ENCODE measurements around the gene KRT75. TPM values are rescaled to one million over a fixed set of nuclear protein-coding genes. Genes with fewer than 3 reads are reported as not detected.

The KRT75 gene
- total and polyA plus RNA-seq, 10 donors, result not detected

DNA sequence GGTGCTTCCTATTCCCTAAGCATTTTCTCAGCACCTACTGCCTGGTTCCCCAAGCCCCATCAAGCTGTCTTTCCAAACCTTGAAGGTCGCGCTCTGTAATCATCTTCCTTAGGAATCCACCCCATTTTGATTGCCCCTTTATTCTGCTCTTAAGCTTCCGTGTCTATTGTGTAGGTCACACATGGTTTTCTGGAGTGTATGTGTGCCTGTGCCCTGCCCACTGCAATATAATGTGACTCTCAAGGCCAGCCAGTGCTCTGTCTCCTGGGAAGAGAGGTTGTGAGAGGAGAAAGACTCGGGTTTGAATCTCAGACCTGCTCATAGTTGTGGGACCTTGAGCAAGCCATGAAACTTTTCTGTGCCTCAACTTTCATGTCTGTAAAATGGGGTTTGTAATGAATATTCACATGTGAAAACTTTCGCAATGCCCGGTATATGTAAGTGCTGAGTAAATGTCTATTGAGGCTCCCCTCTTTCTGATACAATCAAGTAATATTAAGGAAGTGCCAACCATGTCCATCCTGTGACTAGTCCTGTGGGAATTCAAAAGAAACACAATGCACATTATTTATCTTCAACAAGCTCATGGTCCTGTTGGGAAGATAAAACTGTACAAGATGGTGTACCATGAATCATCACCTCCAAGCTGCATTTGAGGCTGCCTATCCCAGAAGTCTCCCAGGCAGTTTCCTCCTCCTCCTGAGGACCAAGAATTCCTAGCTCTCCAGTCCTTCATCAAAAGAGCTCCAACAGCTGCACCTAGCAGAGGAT is 774 bp upstream of the KRT75 start:
- H3K4me1 ChIP-seq, result no peaks in the 10 kb centered on the region
- intact Hi-C loops (cut with DNase I; ENCODE audit: low total_unique reads), result no loop called here
- TF ChIP-seq, protein P1, sequence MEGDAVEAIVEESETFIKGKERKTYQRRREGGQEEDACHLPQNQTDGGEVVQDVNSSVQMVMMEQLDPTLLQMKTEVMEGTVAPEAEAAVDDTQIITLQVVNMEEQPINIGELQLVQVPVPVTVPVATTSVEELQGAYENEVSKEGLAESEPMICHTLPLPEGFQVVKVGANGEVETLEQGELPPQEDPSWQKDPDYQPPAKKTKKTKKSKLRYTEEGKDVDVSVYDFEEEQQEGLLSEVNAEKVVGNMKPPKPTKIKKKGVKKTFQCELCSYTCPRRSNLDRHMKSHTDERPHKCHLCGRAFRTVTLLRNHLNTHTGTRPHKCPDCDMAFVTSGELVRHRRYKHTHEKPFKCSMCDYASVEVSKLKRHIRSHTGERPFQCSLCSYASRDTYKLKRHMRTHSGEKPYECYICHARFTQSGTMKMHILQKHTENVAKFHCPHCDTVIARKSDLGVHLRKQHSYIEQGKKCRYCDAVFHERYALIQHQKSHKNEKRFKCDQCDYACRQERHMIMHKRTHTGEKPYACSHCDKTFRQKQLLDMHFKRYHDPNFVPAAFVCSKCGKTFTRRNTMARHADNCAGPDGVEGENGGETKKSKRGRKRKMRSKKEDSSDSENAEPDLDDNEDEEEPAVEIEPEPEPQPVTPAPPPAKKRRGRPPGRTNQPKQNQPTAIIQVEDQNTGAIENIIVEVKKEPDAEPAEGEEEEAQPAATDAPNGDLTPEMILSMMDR (IDR thresholded peaks at IDR 0.05 in 8 of 11, conservative IDR thresholded peaks at IDR 0.05 in 3 of 11), result no peak
- no peak for TF ChIP-seq POLR2A (IDR thresholded peaks at IDR 0.05)
- no peak for TF ChIP-seq POLR2AphosphoS5 (IDR thresholded peaks at IDR 0.05)
- H3K4me3 ChIP-seq, result no peak overlapping the region
- H3K9me3 ChIP-seq, result no peaks in the 10 kb centered on the region
- H3K36me3 ChIP-seq, result no peaks in the 10 kb centered on the region
- H3K27ac ChIP-seq, result no peak overlapping the region
- H3K27me3 ChIP-seq (replicated peaks in 1 of 7), result peaks cover 0 to 49% (median 0%) of the 10 kb centered on the region in 7 donors
- no peak for DNase-seq
- 89 to 94% (median 91%) methylated on average over 6 of the region's 6 CpGs for WGBS, 5 donors

DNA sequence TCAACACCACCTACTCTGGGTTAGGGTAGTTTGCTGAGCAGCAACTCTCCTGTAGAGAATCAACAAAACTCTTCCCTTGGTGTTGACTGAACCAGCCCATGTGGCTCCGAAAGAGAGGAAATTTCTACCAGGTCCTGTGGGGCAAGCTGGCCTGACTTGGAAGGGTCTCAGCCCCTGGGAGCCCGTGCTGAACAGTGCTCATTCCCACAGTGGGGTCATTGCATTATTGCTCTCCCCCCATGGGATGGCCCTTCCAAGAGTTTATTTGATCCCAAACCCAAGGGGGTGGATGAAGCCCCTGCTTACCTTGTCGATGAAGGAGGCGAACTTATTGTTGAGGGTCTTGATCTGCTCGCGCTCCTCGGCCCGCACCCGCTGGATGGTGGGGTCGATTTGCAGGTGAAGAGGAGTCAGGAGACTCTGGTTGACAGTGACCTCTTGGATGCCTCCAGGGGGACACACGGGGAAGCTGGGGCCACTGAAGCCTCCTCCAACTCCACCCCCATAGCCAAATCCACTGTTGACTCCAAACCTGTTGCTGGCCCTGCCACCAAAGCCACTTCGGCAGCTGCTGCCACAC is 580 bp downstream of the KRT75 start:
- TF ChIP-seq POLR2AphosphoS5 (IDR thresholded peaks at IDR 0.05) (no peak), POLR2A (IDR thresholded peaks at IDR 0.05) (no peak)
- TF ChIP-seq, protein P1 (IDR thresholded peaks at IDR 0.05 in 8 of 11, conservative IDR thresholded peaks at IDR 0.05 in 3 of 11), result no peak
- intact Hi-C loops (cut with DNase I; ENCODE audit: low total_unique reads), result no loop called here
- H3K27ac ChIP-seq, result no peak overlapping the region
- H3K27me3 ChIP-seq (replicated peaks in 1 of 7), result peaks cover 0 to 52% (median 0%) of the 10 kb centered on the region in 7 donors
- 86 to 95% (median 90%) methylated on average over 9 to 12 of the region's 12 CpGs for WGBS, 5 donors
- no peaks in the 10 kb centered on the region for H3K9me3 ChIP-seq
- no peak for DNase-seq
- H3K4me1 ChIP-seq, result no peaks in the 10 kb centered on the region
- H3K36me3 ChIP-seq, result no peaks in the 10 kb centered on the region
- no peak overlapping the region for H3K4me3 ChIP-seq

DNA sequence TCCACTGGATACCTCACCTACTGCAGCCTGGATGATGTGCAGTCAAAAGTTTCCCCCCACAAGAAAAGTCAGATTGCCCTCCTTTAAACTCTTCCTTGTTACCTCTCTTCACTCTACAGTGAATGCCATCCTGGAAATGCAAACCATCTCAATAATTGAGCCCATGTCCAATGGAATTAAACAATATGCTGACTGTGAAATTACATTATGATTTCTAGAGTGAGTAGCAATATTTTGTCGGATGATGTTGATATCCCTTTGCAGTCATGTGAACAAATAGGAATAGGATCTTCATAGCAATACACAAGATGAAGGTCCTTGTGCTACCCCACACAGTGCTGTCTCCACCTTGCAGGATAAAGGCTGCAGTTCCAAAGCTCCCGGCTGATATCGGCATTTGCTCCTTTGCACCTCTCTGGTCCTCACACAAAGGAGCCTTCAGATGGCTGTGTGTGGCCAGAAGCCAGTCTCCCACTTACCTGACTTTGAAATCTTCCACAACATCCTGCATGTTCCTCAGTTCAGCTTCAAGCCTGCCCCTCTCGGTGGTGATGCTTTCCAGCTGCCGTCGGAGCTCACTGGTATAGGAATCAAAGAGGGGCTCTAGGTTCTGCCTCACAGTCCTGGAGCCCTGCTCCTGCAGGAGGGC is 1.5 kb downstream of the KRT75 start:
- Histone ChIP-seq H3K4me3 (no peak overlapping the region), H3K27me3 (replicated peaks in 1 of 7) (peaks cover 0 to 58% (median 0%) of the 10 kb centered on the region in 7 donors), H3K4me1 (no peaks in the 10 kb centered on the region), H3K36me3 (no peaks in the 10 kb centered on the region), H3K9me3 (no peaks in the 10 kb centered on the region), H3K27ac (no peak overlapping the region)
- intact Hi-C loops (cut with DNase I; ENCODE audit: low total_unique reads), result no loop called here
- no peak for DNase-seq
- 83 to 93% (median 91%) methylated on average over 6 of the region's 6 CpGs for WGBS, 5 donors
- no peak for TF ChIP-seq POLR2AphosphoS5 (IDR thresholded peaks at IDR 0.05)
- TF ChIP-seq POLR2A (IDR thresholded peaks at IDR 0.05), result no peak
- TF ChIP-seq, protein P1 (IDR thresholded peaks at IDR 0.05 in 8 of 11, conservative IDR thresholded peaks at IDR 0.05 in 3 of 11), result no peak

DNA sequence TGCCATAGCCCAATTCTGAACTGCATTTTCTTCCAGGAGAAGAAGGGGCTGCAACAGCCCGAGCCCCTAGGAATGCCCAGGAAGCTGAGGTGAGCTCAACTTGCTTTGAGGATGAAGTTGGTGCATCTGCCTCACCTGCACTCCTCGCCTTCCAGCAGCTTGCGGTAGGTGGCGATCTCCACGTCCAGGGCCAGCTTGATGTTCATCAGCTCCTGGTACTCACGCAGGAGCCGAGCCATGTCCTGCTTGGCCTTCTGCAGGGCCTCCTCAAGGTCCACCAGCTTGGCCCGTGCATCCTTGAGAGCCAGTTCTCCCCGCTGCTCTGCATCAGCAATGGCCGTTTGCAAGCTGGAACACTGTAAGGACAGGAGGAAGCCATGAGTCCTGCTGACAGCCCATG is 6.0 kb downstream of the KRT75 start:
- peak; percentile 64 for DNase-seq
- Histone ChIP-seq H3K27me3 (replicated peaks in 1 of 7) (peaks cover 0 to 50% (median 0%) of the 10 kb centered on the region in 7 donors), H3K4me3 (no peak overlapping the region), H3K4me1 (no peaks in the 10 kb centered on the region), H3K27ac (no peak overlapping the region), H3K36me3 (no peaks in the 10 kb centered on the region), H3K9me3 (no peaks in the 10 kb centered on the region)
- TF ChIP-seq, protein P1 (IDR thresholded peaks at IDR 0.05 in 8 of 11, conservative IDR thresholded peaks at IDR 0.05 in 3 of 11), result no peak
- TF ChIP-seq POLR2AphosphoS5 (IDR thresholded peaks at IDR 0.05) (no peak), POLR2A (IDR thresholded peaks at IDR 0.05) (no peak)
- 76 to 85% (median 84%) methylated on average over 10 of the region's 10 CpGs for WGBS, 5 donors
- intact Hi-C loops (cut with DNase I; ENCODE audit: low total_unique reads), result no loop called here
